ENCODE data around the gene OR5J2. TPM values are rescaled to one million over a fixed set of nuclear protein-coding genes. Genes with fewer than 3 reads are reported as not detected.

The OR5J2 gene
- total RNA-seq, 6 donors from 2014 or later, result not detected

- H3K4me1 ChIP-seq, result no peaks in the 10 kb centered on the region
- H3K36me3 ChIP-seq, result no peaks in the 10 kb centered on the region
- ATAC-seq (ENCODE audit: low FRiP score in 2 of 2) (no peak), DNase-seq (no peak)
- no peaks in the 10 kb centered on the region for H3K27me3 ChIP-seq
- H3K9me3 ChIP-seq, result no peaks in the 10 kb centered on the region
- TF ChIP-seq POLR2AphosphoS5 (IDR thresholded peaks at IDR 0.05) (no peak), EP300 (IDR thresholded peaks at IDR 0.05) (no peak), CTCF (IDR thresholded peaks at IDR 0.05) (no peak), POLR2A (IDR thresholded peaks at IDR 0.05) (no peak)
- 56 to 69% methylated on average over 3 of the region's 3 CpGs for WGBS, 2 donors
- no peak overlapping the region for H3K4me3 ChIP-seq
- H3K27ac ChIP-seq, result no peak overlapping the region
Measured at GRCh38 chr11:56163804-56164203, 12.6 kb upstream of the OR5J2 start.

- no peaks in the 10 kb centered on the region for H3K27me3 ChIP-seq
- DNase-seq (no peak), ATAC-seq (ENCODE audit: low FRiP score in 2 of 2) (no peak)
- H3K36me3 ChIP-seq, result no peaks in the 10 kb centered on the region
- no peak overlapping the region for H3K27ac ChIP-seq
- no peak for TF ChIP-seq POLR2AphosphoS5 (IDR thresholded peaks at IDR 0.05)
- no peak for TF ChIP-seq CTCF (IDR thresholded peaks at IDR 0.05)
- no peak for TF ChIP-seq POLR2A (IDR thresholded peaks at IDR 0.05)
- TF ChIP-seq EP300 (IDR thresholded peaks at IDR 0.05), result no peak
- WGBS, 2 donors, result 56 to 66% methylated on average over 3 of the region's 3 CpGs
- H3K4me3 ChIP-seq, result no peak overlapping the region
- no peaks in the 10 kb centered on the region for H3K9me3 ChIP-seq
- H3K4me1 ChIP-seq, result no peaks in the 10 kb centered on the region
Measured at GRCh38 chr11:56172256-56172830, 4.1 kb upstream of the OR5J2 start.

GRCh38 chr11:56183459-56183858, 7.0 kb downstream of the OR5J2 start:
- Histone ChIP-seq H3K27ac (no peak overlapping the region), H3K4me1 (no peaks in the 10 kb centered on the region), H3K27me3 (no peaks in the 10 kb centered on the region), H3K36me3 (no peaks in the 10 kb centered on the region), H3K4me3 (no peak overlapping the region), H3K9me3 (peaks cover 0 to 5% (median 4%) of the 10 kb centered on the region in 4 donors)
- no peak for DNase-seq
- TF ChIP-seq EP300 (IDR thresholded peaks at IDR 0.05) (no peak), POLR2A (IDR thresholded peaks at IDR 0.05) (no peak), CTCF (IDR thresholded peaks at IDR 0.05) (no peak), POLR2AphosphoS5 (IDR thresholded peaks at IDR 0.05) (no peak)
- ATAC-seq (ENCODE audit: low FRiP score in 2 of 2), result no peak

GRCh38 chr11:56188602-56189001, 12.2 kb downstream of the OR5J2 start:
- Histone ChIP-seq H3K27ac (no peak overlapping the region), H3K4me1 (no peaks in the 10 kb centered on the region), H3K36me3 (no peaks in the 10 kb centered on the region), H3K4me3 (no peak overlapping the region), H3K27me3 (no peaks in the 10 kb centered on the region), H3K9me3 (peaks cover 0 to 8% (median 0%) of the 10 kb centered on the region in 4 donors)
- TF ChIP-seq POLR2AphosphoS5 (IDR thresholded peaks at IDR 0.05), result no peak
- no peak for TF ChIP-seq CTCF (IDR thresholded peaks at IDR 0.05)
- TF ChIP-seq EP300 (IDR thresholded peaks at IDR 0.05), result no peak
- no peak for TF ChIP-seq POLR2A (IDR thresholded peaks at IDR 0.05)
- ATAC-seq (ENCODE audit: low FRiP score in 2 of 2) (no peak), DNase-seq (no peak)
- 90 to 94% methylated on average over 3 of the region's 3 CpGs for WGBS, 2 donors

- Histone ChIP-seq H3K4me1 (no peaks in the 10 kb centered on the region), H3K4me3 (no peak overlapping the region), H3K9me3 (no peaks in the 10 kb centered on the region), H3K36me3 (no peaks in the 10 kb centered on the region), H3K27me3 (no peaks in the 10 kb centered on the region), H3K27ac (no peak overlapping the region)
- ATAC-seq (ENCODE audit: low FRiP score in 2 of 2) (no peak), DNase-seq (no peak)
- no peak for TF ChIP-seq POLR2AphosphoS5 (IDR thresholded peaks at IDR 0.05)
- no peak for TF ChIP-seq CTCF (IDR thresholded peaks at IDR 0.05)
- no peak for TF ChIP-seq EP300 (IDR thresholded peaks at IDR 0.05)
- TF ChIP-seq POLR2A (IDR thresholded peaks at IDR 0.05), result no peak
- WGBS, 2 donors, result 82 to 85% methylated on average over 3 of the region's 3 CpGs
Measured at GRCh38 chr11:56196705-56197104, 20.3 kb downstream of the OR5J2 start.

All from upper lobe of left lung (tissue), 6 donors.